Measurements from ENCODE around the gene FBXO15. TPM values are rescaled to one million over a fixed set of nuclear protein-coding genes. Genes with fewer than 3 reads are reported as not detected.

Gene FBXO15
- total RNA-seq, 4 donors from 2014 or later, result 0.13 to 0.32 (median 0.19) TPM; not detected in 1

DNA sequence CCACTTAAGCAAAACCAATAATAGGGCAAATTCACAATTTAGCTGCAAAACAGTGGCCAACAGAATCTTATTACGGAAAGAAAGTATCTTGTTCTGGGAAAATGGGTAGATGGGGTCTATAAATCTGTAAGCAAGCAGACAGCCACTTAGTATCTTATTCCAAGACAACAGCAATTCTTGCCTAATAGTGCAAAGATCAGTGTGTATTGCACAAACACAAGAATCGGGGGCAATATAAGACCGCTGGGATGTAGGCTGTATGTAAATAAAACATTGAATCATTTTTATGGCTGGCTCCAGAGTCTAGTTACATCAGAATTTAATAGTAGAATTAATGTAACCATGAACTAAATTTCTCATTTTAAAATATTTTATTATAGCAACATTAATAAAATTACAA, 85.6 kb downstream of the FBXO15 start:
- Histone ChIP-seq H3K9me3 (peaks cover 0 to 7% (median 0%) of the 10 kb centered on the region in 3 donors), H3K4me3 (no peak overlapping the region), H3K27me3 (no peaks in the 10 kb centered on the region), H3K4me1 (no peaks in the 10 kb centered on the region), H3K27ac (no peak overlapping the region), H3K36me3 (no peaks in the 10 kb centered on the region)
- intact Hi-C loops (cut with DNase I), result no loop called here
- no peak for TF ChIP-seq POLR2A (IDR thresholded peaks at IDR 0.05)
- TF ChIP-seq, protein P1, sequence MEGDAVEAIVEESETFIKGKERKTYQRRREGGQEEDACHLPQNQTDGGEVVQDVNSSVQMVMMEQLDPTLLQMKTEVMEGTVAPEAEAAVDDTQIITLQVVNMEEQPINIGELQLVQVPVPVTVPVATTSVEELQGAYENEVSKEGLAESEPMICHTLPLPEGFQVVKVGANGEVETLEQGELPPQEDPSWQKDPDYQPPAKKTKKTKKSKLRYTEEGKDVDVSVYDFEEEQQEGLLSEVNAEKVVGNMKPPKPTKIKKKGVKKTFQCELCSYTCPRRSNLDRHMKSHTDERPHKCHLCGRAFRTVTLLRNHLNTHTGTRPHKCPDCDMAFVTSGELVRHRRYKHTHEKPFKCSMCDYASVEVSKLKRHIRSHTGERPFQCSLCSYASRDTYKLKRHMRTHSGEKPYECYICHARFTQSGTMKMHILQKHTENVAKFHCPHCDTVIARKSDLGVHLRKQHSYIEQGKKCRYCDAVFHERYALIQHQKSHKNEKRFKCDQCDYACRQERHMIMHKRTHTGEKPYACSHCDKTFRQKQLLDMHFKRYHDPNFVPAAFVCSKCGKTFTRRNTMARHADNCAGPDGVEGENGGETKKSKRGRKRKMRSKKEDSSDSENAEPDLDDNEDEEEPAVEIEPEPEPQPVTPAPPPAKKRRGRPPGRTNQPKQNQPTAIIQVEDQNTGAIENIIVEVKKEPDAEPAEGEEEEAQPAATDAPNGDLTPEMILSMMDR (IDR thresholded peaks at IDR 0.05), result no peak
- DNase-seq, result no peak
- 93 to 97% methylated on average over 3 of the region's 3 CpGs for WGBS, 2 donors

DNA sequence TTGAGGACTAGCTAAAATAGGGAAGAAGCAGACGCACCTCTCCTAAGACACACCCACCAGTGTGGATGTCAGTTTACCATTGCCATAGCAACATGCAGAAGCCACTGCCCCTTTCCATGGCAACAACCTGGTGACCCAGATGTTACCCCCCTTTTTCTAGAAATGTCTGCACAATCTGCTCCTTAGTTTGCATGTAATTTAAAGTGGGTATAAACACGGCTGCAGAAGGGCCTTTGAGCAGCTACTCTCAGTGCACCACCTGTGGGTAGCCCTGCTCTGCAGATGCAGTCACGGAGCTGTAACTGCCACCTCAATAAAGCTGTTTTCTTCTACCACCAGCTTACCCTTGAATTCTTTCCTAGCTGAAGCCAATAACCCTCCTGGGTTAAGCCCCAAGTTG, 87.1 kb downstream of the FBXO15 start:
- 25 to 64% methylated on average over 1 to 2 of the region's 3 CpGs for WGBS, 2 donors
- Histone ChIP-seq H3K4me3 (no peak overlapping the region), H3K27me3 (no peaks in the 10 kb centered on the region), H3K36me3 (no peaks in the 10 kb centered on the region), H3K9me3 (peaks cover 0 to 7% (median 0%) of the 10 kb centered on the region in 3 donors), H3K27ac (no peak overlapping the region), H3K4me1 (no peaks in the 10 kb centered on the region)
- intact Hi-C loops (cut with DNase I), result no loop called here
- no peak for DNase-seq
- TF ChIP-seq POLR2A (IDR thresholded peaks at IDR 0.05), result no peak
- TF ChIP-seq, protein P1 (IDR thresholded peaks at IDR 0.05), result no peak

DNA sequence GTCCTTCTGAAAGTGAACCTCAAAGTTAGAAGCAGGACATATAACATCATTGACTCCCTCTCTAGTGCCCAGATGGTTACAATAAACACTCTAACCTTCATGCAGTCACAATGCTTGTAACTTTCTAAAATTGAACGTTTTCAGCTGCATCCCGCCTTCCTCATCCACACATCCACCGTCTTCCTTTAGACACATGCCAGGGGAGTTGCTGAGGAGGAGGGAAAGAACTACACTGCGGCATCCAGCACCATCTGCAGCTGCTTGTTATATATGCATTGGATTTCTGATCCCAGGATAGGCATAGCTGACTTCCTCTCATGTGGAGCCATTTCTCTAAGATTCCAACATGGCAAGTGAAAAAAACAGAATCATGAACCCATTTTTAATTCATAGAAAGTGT, 96.8 kb downstream of the FBXO15 start:
- Histone ChIP-seq H3K9me3 (peaks cover 0 to 5% (median 0%) of the 10 kb centered on the region in 3 donors), H3K4me1 (no peaks in the 10 kb centered on the region), H3K4me3 (no peak overlapping the region), H3K27me3 (no peaks in the 10 kb centered on the region), H3K36me3 (no peaks in the 10 kb centered on the region), H3K27ac (no peak overlapping the region)
- DNase-seq, result no peak
- 37 to 52% methylated on average over 4 of the region's 4 CpGs for WGBS, 2 donors
- TF ChIP-seq, protein P1 (IDR thresholded peaks at IDR 0.05), result no peak
- TF ChIP-seq POLR2A (IDR thresholded peaks at IDR 0.05), result no peak
- intact Hi-C loops (cut with DNase I), result no loop called here

DNA sequence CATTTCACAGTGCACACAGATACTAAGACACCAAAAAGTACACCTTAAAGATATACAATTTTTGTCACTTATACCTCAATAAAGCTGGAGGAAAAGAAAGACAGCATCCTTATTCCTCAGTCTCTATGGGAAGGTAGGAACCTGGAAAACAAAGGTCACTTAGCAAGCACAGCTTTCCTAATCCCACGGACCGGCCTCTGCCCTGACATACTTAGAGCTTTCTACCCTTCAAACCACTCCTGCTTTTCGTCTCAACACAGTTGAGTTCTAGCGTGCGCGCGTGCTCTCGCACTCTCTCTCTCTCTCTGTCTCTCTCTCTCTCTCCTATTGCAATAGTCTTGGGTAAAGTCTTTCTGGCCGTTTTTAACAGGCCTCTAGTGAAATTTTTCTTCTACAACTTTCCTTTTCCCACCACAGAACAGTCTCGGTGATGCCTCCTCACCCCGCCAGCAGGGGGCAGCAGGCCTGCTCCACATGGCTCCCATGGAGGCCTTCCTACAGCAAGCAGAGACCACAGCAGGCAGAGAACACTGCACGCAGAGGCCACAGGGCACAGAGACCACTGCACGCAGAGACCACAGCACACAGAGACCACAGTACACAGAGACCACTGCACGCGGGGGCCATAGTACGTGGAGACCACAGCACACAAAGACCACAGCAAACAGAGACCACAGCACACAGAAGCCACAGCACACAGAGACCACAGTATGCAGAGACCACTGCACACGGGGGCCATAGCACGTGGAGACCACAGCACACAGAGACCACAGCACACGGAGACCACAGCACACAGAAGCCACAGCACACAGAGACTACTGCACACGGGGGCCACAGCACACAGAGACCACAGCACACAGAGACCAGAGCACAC, 106.9 kb downstream of the FBXO15 start:
- H3K36me3 ChIP-seq, result no peaks in the 10 kb centered on the region
- no peaks in the 10 kb centered on the region for H3K27me3 ChIP-seq
- intact Hi-C loops (cut with DNase I), result no loop called here
- H3K27ac ChIP-seq, result no peak overlapping the region
- DNase-seq, result no peak
- H3K9me3 ChIP-seq, result no peaks in the 10 kb centered on the region
- WGBS, 2 donors, result 67 to 86% methylated on average over 10 to 19 of the region's 20 CpGs
- H3K4me3 ChIP-seq, result no peak overlapping the region
- TF ChIP-seq, protein P1 (IDR thresholded peaks at IDR 0.05), result peak; percentile 18 to 57 (median 44)
- TF ChIP-seq POLR2A (IDR thresholded peaks at IDR 0.05), result no peak
- H3K4me1 ChIP-seq, result no peaks in the 10 kb centered on the region

DNA sequence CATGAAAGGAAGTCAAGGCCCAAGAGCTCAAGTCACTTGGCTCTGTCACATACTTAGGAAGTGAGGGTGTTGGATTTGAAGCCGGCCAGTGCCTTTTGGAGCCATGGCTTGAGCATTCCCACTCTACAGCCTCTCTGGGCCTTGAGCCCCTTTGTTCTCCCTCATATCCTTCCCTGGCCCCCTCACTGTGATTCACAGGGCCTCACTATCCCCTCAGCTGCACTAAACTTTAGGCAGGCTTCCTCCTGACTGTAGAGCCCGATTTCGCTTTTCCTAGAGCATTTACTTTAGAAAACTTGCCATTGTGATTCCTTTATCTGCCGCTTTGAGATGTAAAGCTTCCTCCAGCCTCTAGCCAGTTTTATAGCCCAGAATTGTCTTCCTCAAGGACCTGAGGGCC, 107.6 kb downstream of the FBXO15 start:
- no peak for TF ChIP-seq POLR2A (IDR thresholded peaks at IDR 0.05)
- TF ChIP-seq, protein P1 (IDR thresholded peaks at IDR 0.05), result no peak
- H3K9me3 ChIP-seq, result no peaks in the 10 kb centered on the region

More for the DNA sequence above, 107.6 kb downstream of the FBXO15 start:
- Histone ChIP-seq H3K27me3 (no peaks in the 10 kb centered on the region), H3K36me3 (no peaks in the 10 kb centered on the region), H3K4me1 (no peaks in the 10 kb centered on the region), H3K27ac (no peak overlapping the region), H3K4me3 (no peak overlapping the region)
- 86 to 94% methylated on average over 4 of the region's 4 CpGs for WGBS, 2 donors
- intact Hi-C loops (cut with DNase I), result no loop called here
- DNase-seq, result no peak
